WERI-Rb-1 (cell line): ENCODE data around the gene TPST2.

Experiments used
- DNase-seq: peaks from one replicate; pipeline ENCODE4 v3.0.0-alpha.2; 2020
- H3K27ac ChIP-seq: fragments of 250-450 bp; sonication (Bioruptor Pico); 2 replicates; pipeline ENCODE4 v1.5.1; 2020; ENCODE audit warnings: mild to moderate bottlenecking, moderate library complexity
- H3K27me3 ChIP-seq: fragments of 250-450 bp; sonication (Bioruptor Pico); 2 replicates; pipeline ENCODE4 v1.5.1; 2021; ENCODE audit warnings: mild to moderate bottlenecking, low read depth, moderate library complexity; ENCODE audit not compliant: insufficient read depth, severe bottlenecking
- H3K36me3 ChIP-seq: fragments of 250-450 bp; sonication (Bioruptor Pico); 2 replicates; pipeline ENCODE4 v1.5.1; 2020; ENCODE audit warnings: mild to moderate bottlenecking, moderate library complexity
- H3K4me3 ChIP-seq: 2 replicates; pipeline ENCODE4 v1.5.1; 2011; ENCODE audit warnings: low read depth, mild to moderate bottlenecking, control low read depth, low read length
- H3K9me3 ChIP-seq: fragments of 250-450 bp; sonication (Bioruptor Pico); 2 replicates; pipeline ENCODE4 v1.5.1; 2021; ENCODE audit warnings: mild to moderate bottlenecking, moderate library complexity; ENCODE audit not compliant: severe bottlenecking
- TF ChIP-seq, protein P1 (sequence below): IDR thresholded peaks from 2 replicates; pipeline ENCODE4 v1.5.1; 2011; ENCODE audit warnings: low read depth, mild to moderate bottlenecking, control low read depth, inconsistent platforms, low read length

The TPST2 gene

GRCh38 chr22:26631282-26631681, 41.4 kb upstream of the TPST2 start:
- TF ChIP-seq, protein P1, sequence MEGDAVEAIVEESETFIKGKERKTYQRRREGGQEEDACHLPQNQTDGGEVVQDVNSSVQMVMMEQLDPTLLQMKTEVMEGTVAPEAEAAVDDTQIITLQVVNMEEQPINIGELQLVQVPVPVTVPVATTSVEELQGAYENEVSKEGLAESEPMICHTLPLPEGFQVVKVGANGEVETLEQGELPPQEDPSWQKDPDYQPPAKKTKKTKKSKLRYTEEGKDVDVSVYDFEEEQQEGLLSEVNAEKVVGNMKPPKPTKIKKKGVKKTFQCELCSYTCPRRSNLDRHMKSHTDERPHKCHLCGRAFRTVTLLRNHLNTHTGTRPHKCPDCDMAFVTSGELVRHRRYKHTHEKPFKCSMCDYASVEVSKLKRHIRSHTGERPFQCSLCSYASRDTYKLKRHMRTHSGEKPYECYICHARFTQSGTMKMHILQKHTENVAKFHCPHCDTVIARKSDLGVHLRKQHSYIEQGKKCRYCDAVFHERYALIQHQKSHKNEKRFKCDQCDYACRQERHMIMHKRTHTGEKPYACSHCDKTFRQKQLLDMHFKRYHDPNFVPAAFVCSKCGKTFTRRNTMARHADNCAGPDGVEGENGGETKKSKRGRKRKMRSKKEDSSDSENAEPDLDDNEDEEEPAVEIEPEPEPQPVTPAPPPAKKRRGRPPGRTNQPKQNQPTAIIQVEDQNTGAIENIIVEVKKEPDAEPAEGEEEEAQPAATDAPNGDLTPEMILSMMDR = no peak
- DNase-seq = no peak

GRCh38 chr22:26629988-26630761, 40.2 kb upstream of the TPST2 start:
- H3K36me3 ChIP-seq = no peaks in the 10 kb centered on the region
- no peaks in the 10 kb centered on the region for H3K9me3 ChIP-seq
- H3K27ac ChIP-seq = no peak overlapping the region
- H3K4me3 ChIP-seq = no peak overlapping the region
- DNase-seq = no peak
- TF ChIP-seq, protein P1 = no peak
- no peaks in the 10 kb centered on the region for H3K27me3 ChIP-seq

More at GRCh38 chr22:26631282-26631681, 41.4 kb upstream of the TPST2 start:
- Histone ChIP-seq H3K4me3 (no peak overlapping the region), H3K27ac (no peak overlapping the region), H3K36me3 (no peaks in the 10 kb centered on the region), H3K27me3 (no peaks in the 10 kb centered on the region), H3K9me3 (no peaks in the 10 kb centered on the region)

GRCh38 chr22:26624803-26625202, 34.9 kb upstream of the TPST2 start:
- H3K27me3 ChIP-seq = no peaks in the 10 kb centered on the region
- no peaks in the 10 kb centered on the region for H3K36me3 ChIP-seq
- DNase-seq = no peak
- H3K27ac ChIP-seq = no peak overlapping the region
- TF ChIP-seq, protein P1 = no peak
- H3K9me3 ChIP-seq = no peaks in the 10 kb centered on the region
- H3K4me3 ChIP-seq = no peak overlapping the region

DNA sequence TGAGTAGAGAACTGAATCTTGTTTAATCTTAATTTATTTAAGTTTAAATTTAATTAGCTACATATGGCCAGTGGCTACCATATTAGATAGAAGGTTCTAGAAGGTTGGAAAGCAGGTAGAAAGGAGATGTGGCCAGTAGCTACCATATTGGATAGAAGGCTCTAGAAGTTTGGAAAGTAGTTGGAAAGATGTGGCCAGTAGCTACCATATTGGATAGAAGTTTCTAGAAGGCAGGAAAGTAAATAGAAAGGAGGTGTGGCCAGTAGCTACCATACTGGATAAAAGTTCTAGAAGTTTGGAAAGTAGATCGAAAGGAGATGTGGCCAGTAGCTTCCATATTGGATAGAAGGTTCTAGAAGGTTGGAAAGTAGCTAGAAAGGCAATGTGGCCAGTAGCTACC, 34.1 kb upstream of the TPST2 start:
- TF ChIP-seq, protein P1 = no peak
- Histone ChIP-seq H3K36me3 (no peaks in the 10 kb centered on the region), H3K27ac (no peak overlapping the region), H3K9me3 (no peaks in the 10 kb centered on the region), H3K4me3 (no peak overlapping the region), H3K27me3 (no peaks in the 10 kb centered on the region)
- no peak for DNase-seq

DNA sequence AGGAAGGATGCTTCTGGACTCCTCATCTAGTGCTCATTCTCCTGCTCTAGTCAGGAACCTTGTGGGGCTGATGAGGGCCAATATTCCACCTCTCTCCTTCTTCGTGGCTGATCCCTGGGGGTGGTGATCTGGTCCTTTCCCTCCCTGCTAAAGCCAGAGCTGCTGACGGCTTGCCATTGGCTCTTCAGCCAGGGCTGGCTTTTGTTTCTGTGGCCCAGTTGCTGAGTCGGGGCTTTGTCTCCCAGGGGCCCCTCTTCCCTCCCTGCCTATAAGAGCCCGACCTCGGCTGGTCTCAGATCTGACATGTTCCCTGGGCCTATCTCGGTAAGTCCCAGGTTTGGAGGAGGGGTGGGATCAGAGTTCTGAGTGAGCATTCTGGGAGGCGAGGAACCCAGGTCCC, 31.7 kb upstream of the TPST2 start, which contains the start of gene CRYBA4:
Gene CRYBA4 (plus strand): TSS at position 301 of the 400 bp plus-strand sequence. CDS start 634 bp downstream, outside the sequence.
- no peaks in the 10 kb centered on the region for H3K36me3 ChIP-seq
- TF ChIP-seq, protein P1 = no peak
- no peaks in the 10 kb centered on the region for H3K9me3 ChIP-seq
- no peak within 1 kb of the TSS for H3K4me3 ChIP-seq
- no peak for DNase-seq
- H3K27ac ChIP-seq = no peak within 1 kb of the TSS
- no peaks in the 10 kb centered on the region for H3K27me3 ChIP-seq
